ENCODE measurements around the gene SEZ6L.

DNA sequence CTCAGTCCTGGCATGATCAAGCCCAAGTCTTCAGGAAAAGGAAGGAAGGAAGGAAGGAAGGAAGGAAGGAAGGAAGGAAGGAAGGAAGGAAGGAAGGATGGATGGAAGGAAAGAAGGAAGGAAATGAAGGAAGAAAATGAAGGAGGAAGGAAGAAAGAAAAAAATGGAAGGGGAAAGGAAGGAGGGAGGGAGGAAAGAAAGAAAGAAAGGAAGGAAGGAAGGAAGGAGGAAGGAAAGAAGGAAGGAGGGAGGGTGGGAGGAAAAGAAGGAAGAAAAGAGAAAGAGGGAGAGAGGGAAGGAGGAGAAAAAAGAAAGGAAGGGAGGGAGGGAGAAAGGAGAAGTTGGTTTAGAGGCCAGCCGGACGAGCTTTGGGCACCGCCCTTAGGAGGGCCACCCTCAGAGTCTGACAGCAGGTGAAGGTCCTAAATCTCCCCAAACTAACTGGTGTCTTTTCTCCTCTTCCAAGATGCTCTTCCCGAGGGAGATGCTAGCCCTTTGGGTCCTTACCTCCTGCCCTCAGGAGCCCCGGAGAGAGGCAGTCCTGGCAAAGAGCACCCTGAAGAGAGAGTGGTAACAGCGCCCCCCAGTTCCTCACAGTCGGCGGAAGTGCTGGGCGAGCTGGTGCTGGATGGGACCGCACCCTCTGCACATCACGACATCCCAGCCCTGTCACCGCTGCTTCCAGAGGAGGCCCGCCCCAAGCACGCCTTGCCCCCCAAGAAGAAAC lies 122.8 kb downstream of the SEZ6L start:
- TF ChIP-seq POLR2AphosphoS5 (IDR thresholded peaks at IDR 0.05; ENCODE audit: low read depth, low read length) (no peak), POU2F2 (IDR thresholded peaks at IDR 0.05; ENCODE audit: low read depth, low read length) (no peak), PAX5 (IDR thresholded peaks at IDR 0.05; ENCODE audit: insufficient read depth, low read length, severe bottlenecking) (no peak)
